ENCODE data around the gene C16orf90.
A peak's percentile ranks its signal among the peaks of the same experiment; 100 is the strongest.

Gene C16orf90, protein sequence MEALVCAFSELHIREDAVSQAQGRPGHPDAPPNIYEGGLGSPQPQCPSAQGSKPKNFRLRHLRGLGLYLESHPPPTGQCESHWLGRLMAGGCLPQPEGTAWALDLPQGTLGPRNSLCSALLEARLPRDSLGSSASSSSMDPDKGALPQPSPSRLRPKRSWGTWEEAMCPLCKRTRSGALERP

DNA sequence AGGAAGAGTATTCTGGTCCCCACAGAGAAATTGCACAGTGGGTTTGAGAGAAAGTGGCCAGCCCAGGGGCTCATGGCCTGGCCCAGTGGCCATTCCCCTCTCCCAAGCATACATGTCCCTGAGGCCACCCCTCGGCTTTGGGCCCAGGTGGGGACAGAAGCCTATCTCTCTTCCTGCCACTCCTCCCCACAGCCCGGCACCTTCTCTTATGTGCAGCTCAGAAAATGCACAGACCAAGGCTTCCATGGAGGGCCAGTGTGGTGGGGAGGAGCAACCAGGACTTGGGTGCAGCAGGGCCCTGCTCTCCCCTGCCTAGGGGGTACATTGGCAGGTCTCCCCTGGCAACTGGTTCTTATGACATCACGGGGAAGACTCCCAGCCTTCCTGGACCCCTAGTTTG, at the start of gene C16orf90:
TSS of gene C16orf90 (minus strand) at position 314 of the 400 bp plus-strand sequence. CDS start at position 246, 68 bp downstream.
- DNase-seq, result no peak

DNA sequence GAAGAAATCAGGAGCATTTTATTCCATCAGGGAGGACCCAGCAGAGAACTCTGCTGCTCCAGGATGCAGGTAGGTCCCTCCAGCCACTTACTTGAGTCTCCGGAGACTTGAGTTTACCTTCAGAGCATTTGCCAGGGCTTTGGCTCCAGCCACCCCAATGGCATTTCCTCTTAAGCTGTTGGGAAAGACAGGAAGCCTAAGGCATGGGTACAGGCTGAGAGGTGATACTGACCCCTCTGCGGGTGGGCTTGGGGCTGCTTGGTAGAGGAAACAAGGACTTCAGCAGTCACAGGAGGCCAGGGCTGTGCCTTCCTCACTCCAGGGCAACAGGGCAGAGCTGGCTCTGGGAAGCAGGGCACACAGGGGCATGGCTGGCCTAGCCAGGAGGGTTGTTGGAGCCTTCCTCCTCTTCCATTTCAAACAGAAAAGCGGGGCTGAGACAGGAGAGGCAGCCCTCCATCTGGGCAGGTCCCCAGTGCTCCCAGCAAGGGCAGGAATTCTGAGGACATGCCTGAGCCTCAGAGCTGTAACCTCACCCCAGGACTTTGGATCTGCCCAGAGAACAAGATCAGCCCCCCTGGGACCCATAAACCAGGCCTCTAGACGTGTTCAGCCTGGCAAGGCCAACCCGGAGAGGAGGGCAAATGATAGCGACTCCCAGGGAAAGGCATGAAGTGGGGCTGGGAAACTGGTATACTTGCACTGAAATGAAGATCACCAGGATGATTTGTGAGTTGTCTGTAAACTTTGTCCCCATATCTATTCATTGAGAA, 47.5 kb upstream of the C16orf90 start:
- no peak for DNase-seq

DNA sequence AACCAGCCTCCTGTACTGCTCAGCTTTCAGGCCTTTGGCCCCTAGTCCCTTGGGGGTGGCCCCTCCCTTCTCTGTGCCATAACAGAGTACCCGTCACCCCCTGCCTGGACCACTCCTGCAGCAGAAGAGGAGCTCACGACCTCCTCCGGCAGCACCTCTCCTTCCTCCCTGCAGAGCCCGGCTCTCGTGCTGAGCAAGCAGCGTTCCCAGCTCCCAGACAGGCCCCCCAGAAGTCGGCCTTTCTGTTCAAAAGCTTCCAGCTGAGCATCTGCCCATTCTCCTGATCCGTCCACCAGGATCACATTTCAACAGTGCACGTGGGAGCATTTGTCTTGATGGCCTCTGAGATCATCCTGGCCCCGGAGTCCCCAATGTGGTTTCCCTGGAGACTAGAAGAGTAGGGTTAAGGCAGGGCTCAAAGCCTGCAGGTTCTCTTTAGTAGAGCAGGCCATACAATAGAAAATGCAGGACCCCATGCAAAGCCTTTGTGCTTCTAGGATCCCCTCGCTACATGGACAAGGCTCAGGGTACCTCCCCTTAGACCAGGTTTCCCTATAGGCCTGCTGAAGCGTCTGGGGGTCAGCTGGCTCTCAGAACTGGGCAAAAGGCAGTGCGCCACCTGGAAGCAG, 46.4 kb upstream of the C16orf90 start:
- DNase-seq, result no peak

- DNase-seq, result no peak
These were observed 42.9 kb upstream of the C16orf90 start for GRCh38 chr16:3538222-3538621.

DNA sequence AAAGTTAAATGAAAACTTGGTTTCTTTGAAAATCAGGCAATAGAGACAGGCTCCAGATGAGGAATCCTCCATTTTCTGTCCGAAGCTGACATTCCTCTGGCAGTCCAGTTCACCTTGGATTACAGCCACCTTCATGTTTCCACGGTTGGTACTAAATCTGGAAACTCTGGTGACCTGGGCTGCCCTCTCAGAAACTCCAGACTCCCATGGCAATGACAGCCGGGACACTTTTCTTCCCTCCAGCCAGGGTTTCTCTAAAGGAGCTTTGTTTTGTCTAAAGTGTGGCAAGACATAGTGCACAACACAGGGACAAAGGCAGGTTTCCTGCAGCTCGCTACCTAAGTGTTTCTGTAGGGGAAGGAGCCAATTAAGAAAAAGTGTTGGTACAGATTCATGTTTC, 41.6 kb upstream of the C16orf90 start:
- no peak for DNase-seq

DNA sequence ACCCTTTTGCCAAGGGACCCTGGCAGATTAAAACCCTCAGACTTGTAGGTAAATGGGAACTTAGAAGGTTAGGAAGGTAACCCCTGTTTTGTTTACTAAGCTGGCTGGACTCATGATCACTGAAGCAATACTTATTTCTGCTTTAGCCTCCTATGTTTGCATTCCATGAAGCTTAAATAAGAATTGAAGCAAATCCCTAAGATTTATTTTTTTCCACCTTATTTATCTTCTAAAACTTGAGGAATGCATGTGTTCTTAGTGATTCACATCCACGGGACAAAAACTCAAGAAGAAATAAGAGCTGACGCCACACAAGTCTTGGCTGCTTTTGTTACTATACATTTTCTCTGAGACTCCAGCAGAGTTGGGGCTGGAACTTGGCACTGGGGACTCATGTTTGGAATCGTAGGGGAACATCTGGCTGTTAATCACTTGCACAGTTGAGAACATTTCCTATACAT, 41.0 kb upstream of the C16orf90 start:
- no peak for DNase-seq

DNA sequence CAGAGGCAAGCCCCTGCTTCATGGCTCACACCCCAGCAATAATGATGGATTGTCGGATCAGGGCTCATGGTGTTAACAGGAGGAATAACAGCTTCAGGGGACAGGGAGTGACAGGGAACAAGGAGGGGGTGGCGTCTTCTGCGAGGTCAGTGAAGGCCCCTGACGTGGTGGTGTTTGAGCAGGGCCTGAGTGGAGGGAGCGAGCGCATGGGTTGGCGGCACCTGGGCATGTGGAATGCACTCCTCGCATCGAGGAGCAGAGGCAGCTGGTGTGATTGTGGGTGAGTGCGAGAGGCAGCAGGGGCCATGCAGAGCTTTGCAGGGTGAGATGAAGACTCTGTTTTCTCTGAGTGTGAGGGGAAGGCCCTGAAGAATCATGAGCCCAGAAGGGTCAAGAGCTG, 38.8 kb upstream of the C16orf90 start:
- DNase-seq, result no peak

DNA sequence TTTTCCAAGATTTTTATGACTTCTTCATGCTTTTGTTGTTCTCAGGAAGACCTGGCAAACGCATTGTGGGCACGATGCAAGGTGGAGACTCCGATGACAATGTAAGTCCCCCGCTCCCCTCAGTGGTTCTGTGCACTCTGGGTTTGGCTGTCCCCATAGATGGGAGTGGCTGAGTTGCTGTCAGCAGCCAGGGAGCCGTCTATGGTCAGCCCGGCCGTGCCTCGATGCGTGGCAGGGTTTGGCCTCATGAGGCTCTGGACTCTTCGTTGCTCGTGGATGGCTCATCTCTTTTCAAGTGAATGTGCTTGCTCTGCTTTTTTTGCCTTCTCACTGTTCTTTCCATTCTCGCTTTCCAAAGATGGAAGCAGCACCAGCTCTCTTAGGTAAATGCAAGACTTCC, 37.5 kb upstream of the C16orf90 start:
- DNase-seq, result no peak

- no peak for DNase-seq
These were observed 35.2 kb upstream of the C16orf90 start for GRCh38 chr16:3530371-3530914.

DNA sequence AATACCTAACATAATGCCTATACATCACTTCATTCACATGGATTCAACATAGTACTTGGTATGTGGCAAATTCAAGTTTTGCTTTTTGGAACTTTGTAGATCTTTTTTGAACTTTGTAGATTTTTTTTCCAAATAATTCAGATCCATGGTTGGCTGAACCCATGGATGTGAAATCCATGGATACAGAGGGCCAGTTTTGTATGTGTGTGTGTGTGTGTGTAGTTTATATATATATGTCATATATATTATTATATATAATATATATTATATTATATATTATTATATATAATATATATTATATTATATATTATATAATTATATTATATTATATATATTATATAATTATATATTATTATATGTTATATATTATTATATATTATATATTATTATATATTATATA, 33.9 kb upstream of the C16orf90 start:
- DNase-seq, result no peak

DNA sequence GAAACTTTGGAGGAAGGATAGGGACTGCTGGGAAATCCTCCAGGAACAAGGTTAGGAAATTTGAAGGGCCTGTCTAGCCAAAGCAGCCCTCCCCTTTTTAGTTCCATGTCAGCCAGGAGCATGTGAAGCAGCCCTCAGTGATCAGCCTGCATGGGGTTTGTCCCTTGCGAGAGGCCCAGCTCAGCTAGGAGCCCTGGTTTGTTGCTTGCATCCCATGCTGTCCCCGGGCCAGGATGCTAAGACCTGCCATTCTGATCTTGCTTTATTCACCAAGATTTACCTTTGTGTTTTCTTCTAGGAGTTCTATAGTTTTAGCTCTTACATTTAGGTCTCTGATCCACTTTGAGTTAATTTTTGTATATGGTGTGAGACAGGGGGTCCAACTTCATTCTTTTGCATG, 33.1 kb upstream of the C16orf90 start:
- no peak for DNase-seq

- DNase-seq, result peak; percentile 11
These were observed 32.0 kb upstream of the C16orf90 start for GRCh38 chr16:3527216-3527829.

GRCh38 chr16:3525951-3526350, 30.7 kb upstream of the C16orf90 start:
- no peak for DNase-seq

- no peak for DNase-seq
These were observed 28.0 kb upstream of the C16orf90 start for GRCh38 chr16:3523281-3523680.

DNA sequence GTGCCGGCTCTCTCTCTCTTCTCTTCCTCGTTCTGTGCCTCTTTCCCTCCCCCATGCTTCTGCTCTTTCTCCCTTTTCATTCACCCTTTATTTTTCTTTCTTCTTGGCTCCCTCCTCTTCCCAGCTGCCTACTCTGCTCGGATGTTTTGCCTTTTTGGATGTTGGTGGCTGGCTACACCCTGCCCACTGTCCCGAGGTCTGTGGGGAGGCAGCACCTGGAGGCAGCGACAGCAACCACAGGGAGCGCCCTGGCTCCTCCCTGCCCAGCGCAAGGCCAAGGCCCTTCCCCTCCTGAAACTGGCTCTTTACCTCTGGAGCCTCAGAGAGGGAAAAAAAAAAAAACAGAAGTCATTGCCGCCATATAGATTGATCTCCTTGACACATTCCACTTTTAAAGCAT, 25.6 kb upstream of the C16orf90 start:
- no peak for DNase-seq

DNA sequence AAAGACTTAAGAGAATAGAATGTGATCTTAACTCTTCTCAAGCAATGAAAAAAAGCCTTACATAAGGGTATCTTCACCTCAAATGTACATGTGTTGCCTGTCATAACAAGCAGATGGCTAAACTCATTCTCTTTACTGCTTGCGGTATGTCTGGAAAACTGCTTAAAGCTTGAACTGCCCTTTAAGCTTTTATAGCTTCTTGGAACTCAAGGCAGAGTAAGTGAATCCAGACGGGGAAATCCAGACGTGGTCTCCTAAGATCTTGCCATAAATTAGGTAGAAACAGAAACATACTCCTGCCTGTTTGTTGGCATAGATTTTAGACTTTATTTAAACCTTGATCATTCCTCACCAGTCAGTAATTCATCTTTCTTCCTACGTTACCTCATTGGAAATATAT, 25.1 kb upstream of the C16orf90 start:
- no peak for DNase-seq

DNA sequence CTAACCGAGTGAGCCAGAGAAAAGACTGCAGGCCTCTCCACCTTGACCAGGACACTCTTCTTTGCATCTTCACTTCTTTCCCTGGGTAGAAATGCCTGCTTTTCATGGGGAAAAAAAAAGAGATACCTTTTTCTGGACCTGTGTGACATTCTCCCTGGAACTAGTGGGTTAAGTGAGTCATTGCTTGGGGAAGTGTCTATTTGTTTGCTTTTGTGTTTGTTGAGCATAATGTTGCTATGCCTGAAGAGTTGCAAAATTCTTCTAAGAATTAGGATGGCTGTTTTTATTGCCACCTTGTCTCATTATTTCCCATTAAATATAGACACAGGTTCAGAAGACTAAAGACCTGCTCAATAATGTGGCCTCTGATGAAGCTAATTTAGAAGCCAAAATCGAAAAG, 24.3 kb upstream of the C16orf90 start:
- no peak for DNase-seq

- DNase-seq, result no peak
These were observed 23.7 kb upstream of the C16orf90 start for GRCh38 chr16:3518986-3519348.

GRCh38 chr16:3518292-3518985, 23.1 kb upstream of the C16orf90 start:
- DNase-seq, result no peak

GRCh38 chr16:3515897-3516296, 20.6 kb upstream of the C16orf90 start:
- DNase-seq, result no peak

DNA sequence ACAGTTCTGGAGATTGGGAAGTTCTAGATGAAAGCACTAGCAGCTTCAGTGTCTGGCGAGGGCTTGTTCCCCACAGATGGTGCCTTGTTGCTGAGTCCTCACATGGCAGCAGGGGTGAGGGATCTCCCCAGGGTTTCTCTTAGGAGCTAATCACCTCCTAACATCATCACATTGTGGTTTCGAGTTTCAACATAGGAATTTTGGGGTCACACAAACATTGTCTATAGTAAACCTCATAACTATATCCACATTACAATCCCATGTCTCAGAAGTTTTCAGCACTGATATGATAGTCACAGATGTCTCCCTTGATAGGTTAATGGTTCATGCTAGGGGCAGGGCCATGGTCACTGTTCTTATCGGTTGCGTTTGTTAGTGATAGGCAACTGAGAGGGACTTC, 19.3 kb upstream of the C16orf90 start:
- DNase-seq, result no peak

DNA sequence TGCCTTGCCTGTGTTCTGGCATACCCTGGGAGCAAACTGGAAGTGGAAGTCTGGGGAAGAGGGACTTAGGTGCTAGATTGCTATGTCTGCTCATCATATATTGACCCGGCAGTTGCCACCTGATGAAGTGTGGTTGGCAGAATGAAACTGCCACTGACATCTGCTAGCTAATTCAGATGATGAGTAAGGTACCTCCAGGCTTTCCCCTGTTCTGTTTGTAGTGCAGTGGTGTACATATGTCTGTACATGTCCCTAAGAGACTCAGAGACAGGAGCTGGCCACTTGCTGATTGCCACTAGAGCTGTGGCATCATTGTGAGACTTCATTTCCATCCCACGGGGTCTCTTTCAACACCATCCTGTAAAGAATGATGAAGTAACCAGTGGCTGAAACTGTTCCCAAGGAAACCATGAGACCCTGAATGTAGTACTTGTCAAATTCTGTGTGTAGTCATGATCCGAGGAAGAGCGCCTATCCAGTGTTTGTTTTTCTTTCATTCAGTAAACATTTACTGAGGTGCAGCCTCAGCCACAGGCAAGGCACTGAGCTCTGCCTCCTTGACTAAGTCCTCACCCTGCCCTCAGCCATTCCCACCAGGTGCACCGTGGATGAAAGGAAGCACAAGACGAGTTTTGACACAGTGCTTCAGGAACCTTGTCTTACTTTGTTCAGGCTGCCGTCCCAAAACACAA, 18.7 kb upstream of the C16orf90 start:
- DNase-seq, result no peak
